Panc1 (cell line): ENCODE measurements around the gene CNKSR3. TPM values are rescaled to one million over a fixed set of nuclear protein-coding genes. Genes with fewer than 3 reads are reported as not detected.

Source experiments
- ATAC-seq: fragments of 200-7000 bp; cut with Tn5 transposase; 2 replicates; pipeline ENCODE4 v1.9.1; 2020; ENCODE audit warnings: mild to moderate bottlenecking, moderate library complexity
- BruUV-seq: library from RNA; stranded (reverse); fragments of 400-500 nt; replicated peaks from 2 replicates; lab custom pipeline; 2021; lab: Mats Ljungman, UMichigan
- CTCF ChIA-PET: fragments of 300-600 bp; sonication (Branson Sonifier 250); formaldehyde crosslinking; loops from one replicate; lab custom pipeline; 2022; ENCODE audit warnings: antibody characterized with exemption; lab: Charles Lee
- POLR2A ChIA-PET: fragments of 300-600 bp; sonication (Branson Sonifier 250); formaldehyde crosslinking; loops from one replicate; lab custom pipeline; 2022; ENCODE audit warnings: antibody characterized with exemption; lab: Charles Lee
- DNase-seq: peaks from one replicate; pipeline ENCODE4 v3.0.0-alpha.2; 2010; ENCODE audit warnings: low read depth, low spot score
- H3K27ac ChIP-seq: 2 replicates; pipeline ENCODE4 v1.5.1; 2011; ENCODE audit warnings: mild to moderate bottlenecking, low read length, inconsistent platforms
- H3K27me3 ChIP-seq: fragments of 200-500 bp; sonication (Bioruptor generic); 2 replicates; pipeline ENCODE4 v1.6.0; 2014; ENCODE audit warnings: low read length, inconsistent platforms; ENCODE audit not compliant: control insufficient read depth, insufficient read depth
- H3K36me3 ChIP-seq: fragments of 200-500 bp; sonication (Bioruptor generic); 2 replicates; pipeline ENCODE4 v1.5.1; 2014; ENCODE audit warnings: inconsistent platforms, mild to moderate bottlenecking, low read length, moderate library complexity; ENCODE audit not compliant: control insufficient read depth, insufficient read depth
- H3K4me1 ChIP-seq: 2 replicates; pipeline ENCODE4 v1.5.1; 2011; ENCODE audit warnings: inconsistent platforms, mild to moderate bottlenecking, low read length, moderate library complexity; ENCODE audit not compliant: control insufficient read depth, insufficient read depth
- H3K4me3 ChIP-seq, 2 experiments: 2 replicates each; pipeline ENCODE4 v1.5.1; 2011 to 2012; ENCODE audit warnings: low read depth in 2 of 2, low read length in 2 of 2, mild to moderate bottlenecking in 2 of 2, inconsistent platforms in 1 of 2, moderate library complexity in 1 of 2
- H3K9me3 ChIP-seq: fragments of 200-500 bp; sonication (Bioruptor generic); 2 replicates; pipeline ENCODE4 v1.5.1; 2014; ENCODE audit warnings: low read depth, mild to moderate bottlenecking, inconsistent platforms, low read length, moderate library complexity; ENCODE audit not compliant: control insufficient read depth, insufficient read depth
- CTCF ChIP-seq: fragments of 450-650 bp; IDR thresholded peaks from 2 replicates; pipeline ENCODE4 v1.5.1; 2017; ENCODE audit warnings: mild to moderate bottlenecking
- POLR2AphosphoS5 ChIP-seq: IDR thresholded peaks from 2 replicates; pipeline ENCODE4 v1.6.1; 2012; ENCODE audit warnings: mild to moderate bottlenecking, low read depth, low read length, moderate library complexity
- REST ChIP-seq, 2 experiments: IDR thresholded peaks; 2 replicates each; pipeline ENCODE4 v1.6.1; 2011 to 2012; ENCODE audit warnings: low read depth in 2 of 2, control low read depth in 1 of 2, low read length in 1 of 2, mild to moderate bottlenecking in 1 of 2, moderate library complexity in 1 of 2; ENCODE audit not compliant: insufficient read depth in 1 of 2
- SIN3A ChIP-seq: IDR thresholded peaks from 2 replicates; pipeline ENCODE4 v1.6.1; 2012; ENCODE audit warnings: low read depth, mild to moderate bottlenecking, low read length, moderate library complexity, borderline replicate concordance; ENCODE audit not compliant: insufficient read depth
- TCF7L2 ChIP-seq: IDR thresholded peaks from 2 replicates; pipeline ENCODE4 v1.6.1; 2011; ENCODE audit warnings: mild to moderate bottlenecking, low read depth, low read length, inconsistent platforms
- in situ Hi-C: cut with HindIII; loops from 2 replicates; pipeline ENCODE4 v1.10.0; 2016; ENCODE audit warnings: low sequenced_read_pairs, low pct_unique_long_range_greater_than_20kb
- intact Hi-C: fragments of 100-400 bp; cut with micrococcal nuclease; formaldehyde crosslinking; loops from one replicate; pipeline ENCODE4 v1.10.0; 2022; ENCODE audit not compliant: unreplicated experiment
- total RNA-seq: library from RNA; stranded (reverse); gene quantifications from one replicate; pipeline ENCODE4 v1.2.1, GENCODE V29; 2021; ENCODE audit not compliant: unreplicated experiment

The CNKSR3 gene
- total RNA-seq, 1 experiment from 2014 or later, result 18.2 TPM

GRCh38 chr6:154518396-154518795 is 7.9 kb upstream of the CNKSR3 start:
- ChIA-PET POLR2A (no interaction called here), CTCF (no interaction called here)
- in situ Hi-C loops (no loop called here), intact Hi-C loops (loop anchor here (10.0 kb wide), 1 partner anchor 146 kb away; no protein-coding TSS in a partner anchor)
- Histone ChIP-seq H3K36me3 (no peaks in the 10 kb centered on the region), H3K4me1 (no peaks in the 10 kb centered on the region), H3K27ac (no peak overlapping the region), H3K4me3 (no peak overlapping the region), H3K9me3 (no peaks in the 10 kb centered on the region), H3K27me3 (no peaks in the 10 kb centered on the region)
- TF ChIP-seq TCF7L2 (no peak), CTCF (no peak), SIN3A (no peak), REST (IDR thresholded peaks at IDR 0.05; ENCODE audit: insufficient read depth in 1 of 2, low read depth in 2 of 2, low read length in 1 of 2) (no peak), POLR2AphosphoS5 (no peak)
- BruUV-seq, result no TSS peak
- no peak for ATAC-seq
- no peak for DNase-seq

DNA sequence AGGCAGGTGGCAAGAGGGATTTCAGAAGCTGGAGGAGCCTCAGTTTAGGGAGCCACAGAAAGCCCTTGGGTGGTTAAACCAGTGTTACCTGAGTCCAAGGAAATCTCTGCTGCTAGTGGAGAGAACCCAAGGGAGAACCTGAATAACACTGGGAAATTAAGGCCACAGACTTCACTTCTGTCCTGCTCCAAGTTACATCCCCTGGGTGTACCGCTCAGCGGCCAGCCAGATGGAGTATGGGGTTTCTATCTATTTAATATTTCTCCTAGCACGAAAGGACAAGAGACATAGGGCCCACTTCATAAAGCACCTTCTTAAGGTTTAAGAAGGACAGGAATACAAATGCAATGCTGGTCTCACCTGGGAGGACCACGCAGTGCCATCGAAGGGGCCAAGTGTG is 5.8 kb upstream of the CNKSR3 start:
- ChIA-PET CTCF (no interaction called here), POLR2A (interaction anchor here (0.8 kb wide), 1 partner anchor 157 kb away, joined by 3 read pairs; no protein-coding TSS in a partner anchor)
- H3K27ac ChIP-seq, result no peak overlapping the region
- no peak for DNase-seq
- BruUV-seq, result no TSS peak
- no peak overlapping the region for H3K4me3 ChIP-seq
- no peaks in the 10 kb centered on the region for H3K27me3 ChIP-seq
- in situ Hi-C loops (no loop called here), intact Hi-C loops (loop anchor here (10.0 kb wide), 1 partner anchor 149 kb away; no protein-coding TSS in a partner anchor)
- no peak for ATAC-seq
- H3K36me3 ChIP-seq, result no peaks in the 10 kb centered on the region
- H3K9me3 ChIP-seq, result no peaks in the 10 kb centered on the region
- TF ChIP-seq TCF7L2, result no peak
- no peak for TF ChIP-seq REST (IDR thresholded peaks at IDR 0.05; ENCODE audit: insufficient read depth in 1 of 2, low read depth in 2 of 2, low read length in 1 of 2)
- TF ChIP-seq SIN3A, result no peak
- no peak for TF ChIP-seq CTCF
- no peak for TF ChIP-seq POLR2AphosphoS5
- peaks cover 10% of the 10 kb centered on the region for H3K4me1 ChIP-seq
